Endothelial cell (in vitro differentiated cells): ENCODE measurements around the gene AGPAT4. TPM values are rescaled to one million over a fixed set of nuclear protein-coding genes. Genes with fewer than 3 reads are reported as not detected.

Source experiments
- DNase-seq: peaks from one replicate; pipeline ENCODE4 v3.0.0; 2021; ENCODE audit warnings: low spot score
- H3K27ac Mint-ChIP-seq: one replicate; pipeline ENCODE4 v1.8.0; 2021; ENCODE audit warnings: mixed read lengths, inconsistent platforms; ENCODE audit not compliant: unreplicated experiment
- H3K27me3 Mint-ChIP-seq: one replicate; pipeline ENCODE4 v1.8.0; 2021; ENCODE audit warnings: mild to moderate bottlenecking, moderate library complexity, mixed read lengths, inconsistent platforms; ENCODE audit not compliant: unreplicated experiment
- H3K36me3 Mint-ChIP-seq: one replicate; pipeline ENCODE4 v1.8.0; 2021; ENCODE audit warnings: mild to moderate bottlenecking, low read depth, mixed read lengths, inconsistent platforms; ENCODE audit not compliant: unreplicated experiment
- H3K4me1 Mint-ChIP-seq: one replicate; pipeline ENCODE4 v1.8.0; 2021; ENCODE audit warnings: mild to moderate bottlenecking, mixed read lengths, inconsistent platforms; ENCODE audit not compliant: unreplicated experiment
- H3K4me3 Mint-ChIP-seq: one replicate; pipeline ENCODE4 v1.8.0; 2021; ENCODE audit warnings: mild to moderate bottlenecking, mixed read lengths, inconsistent platforms; ENCODE audit not compliant: unreplicated experiment
- H3K9me3 Mint-ChIP-seq: one replicate; pipeline ENCODE4 v1.8.0; 2021; ENCODE audit warnings: mixed read lengths, inconsistent platforms; ENCODE audit not compliant: unreplicated experiment
- CTCF ChIP-seq: fragments of 200-600 bp; sonication (generic); IDR thresholded peaks from one replicate; pipeline ENCODE4 v1.5.0; 2021; ENCODE audit warnings: antibody characterized with exemption; ENCODE audit not compliant: unreplicated experiment
- total RNA-seq: library from RNA; stranded (reverse); fragmentation: NEBNext Ultra II Directional; extraction: Animal tissue kit (Norgen Biotek cat#: 25700); gene quantifications from one replicate; pipeline ENCODE4 v1.2.1, GENCODE V29; 2021; ENCODE audit not compliant: unreplicated experiment

The AGPAT4 gene
- total RNA-seq, 1 donor from 2014 or later, result 25.2 TPM

- no peak for TF ChIP-seq CTCF
- no peaks in the 10 kb centered on the region for H3K9me3 Mint-ChIP-seq
- no peak overlapping the region for H3K27ac Mint-ChIP-seq
- H3K36me3 Mint-ChIP-seq, result peaks cover 32% of the 10 kb centered on the region
- peaks cover 20% of the 10 kb centered on the region for H3K4me1 Mint-ChIP-seq
- DNase-seq, result no peak
- peaks cover 4% of the 10 kb centered on the region for H3K27me3 Mint-ChIP-seq
- H3K4me3 Mint-ChIP-seq, result peak overlapping the region; percentile 25
These were observed 12.5 kb downstream of the AGPAT4 start for GRCh38 chr6:161261325-161261724.

- Mint-ChIP-seq H3K27ac (no peak overlapping the region), H3K4me1 (peaks cover 40% of the 10 kb centered on the region), H3K36me3 (peaks cover 23% of the 10 kb centered on the region), H3K27me3 (peaks cover 4% of the 10 kb centered on the region), H3K9me3 (no peaks in the 10 kb centered on the region), H3K4me3 (no peak overlapping the region)
- DNase-seq, result no peak
- no peak for TF ChIP-seq CTCF
These were observed 14.6 kb downstream of the AGPAT4 start for GRCh38 chr6:161259302-161259701.

- no peak for TF ChIP-seq CTCF
- Mint-ChIP-seq H3K27ac (peak overlapping the region; percentile 61), H3K9me3 (no peaks in the 10 kb centered on the region), H3K27me3 (peaks cover 3% of the 10 kb centered on the region), H3K4me3 (peak overlapping the region; percentile 57), H3K4me1 (peaks cover 41% of the 10 kb centered on the region), H3K36me3 (peaks cover 21% of the 10 kb centered on the region)
- no peak for DNase-seq
These were observed 15.9 kb downstream of the AGPAT4 start for GRCh38 chr6:161257793-161258457.

GRCh38 chr6:161256407-161256806 is 17.5 kb downstream of the AGPAT4 start:
- Mint-ChIP-seq H3K27ac (no peak overlapping the region), H3K36me3 (peaks cover 12% of the 10 kb centered on the region), H3K9me3 (no peaks in the 10 kb centered on the region), H3K4me1 (peaks cover 38% of the 10 kb centered on the region), H3K4me3 (no peak overlapping the region), H3K27me3 (peaks cover 5% of the 10 kb centered on the region)
- TF ChIP-seq CTCF, result no peak
- DNase-seq, result no peak

- Mint-ChIP-seq H3K4me1 (peaks cover 38% of the 10 kb centered on the region), H3K36me3 (peaks cover 6% of the 10 kb centered on the region), H3K27ac (no peak overlapping the region), H3K4me3 (no peak overlapping the region), H3K27me3 (peaks cover 3% of the 10 kb centered on the region), H3K9me3 (no peaks in the 10 kb centered on the region)
- no peak for DNase-seq
- no peak for TF ChIP-seq CTCF
These were observed 18.3 kb downstream of the AGPAT4 start for GRCh38 chr6:161255518-161255917.
